Stimulated activated CD8-positive, alpha-beta memory T cell treated with anti-CD3 and anti-CD28 coated beads, Interleukin-4, amount 100 ng/mL, for 4 hours (primary cell): Measurements from ENCODE around the gene MBD3L2.
"Not testable (repeated sequence)": the region's sequence is repeated elsewhere in the genome, so short reads cannot be mapped to it uniquely, and the experiment has no call there.

Experiments used
- DNase-seq, 2 donors: peaks; one replicate each; pipeline ENCODE4 v3.0.0-alpha.2; 2020; ENCODE audit warnings: low read depth in 2 of 2, low spot score in 1 of 2

MBD3L2 gene

GRCh38 chr19:7049021-7049420 lies at the start of gene MBD3L2:
Gene MBD3L2, plus strand, starts transcription at chr19:7049321. Its CDS starts 53 bp downstream, at chr19:7049374.
- DNase-seq = not testable (repeated sequence)

GRCh38 chr19:6999933-7000332 lies 49.2 kb upstream of the MBD3L2 start:
- no peak for DNase-seq

GRCh38 chr19:7000333-7000732 lies 48.8 kb upstream of the MBD3L2 start:
- DNase-seq = no peak

- DNase-seq = no peak
Observed at GRCh38 chr19:7000816-7001215, 48.3 kb upstream of the MBD3L2 start.

GRCh38 chr19:7004313-7004931 lies 44.7 kb upstream of the MBD3L2 start:
- no peak for DNase-seq

- DNase-seq = no peak
Observed at GRCh38 chr19:7006135-7006704, 42.9 kb upstream of the MBD3L2 start.

- no peak for DNase-seq
Observed at GRCh38 chr19:7007859-7008258, 41.3 kb upstream of the MBD3L2 start.

- DNase-seq = no peak
Observed at GRCh38 chr19:7010722-7011593, 38.2 kb upstream of the MBD3L2 start.

GRCh38 chr19:7013678-7014077 lies 35.4 kb upstream of the MBD3L2 start:
- no peak for DNase-seq

- no peak for DNase-seq
Observed at GRCh38 chr19:7018828-7019227, 30.3 kb upstream of the MBD3L2 start.

GRCh38 chr19:7021331-7021730 lies 27.8 kb upstream of the MBD3L2 start, which contains the start of gene MBD3L2B:
Gene MBD3L2B, minus strand, starts transcription at chr19:7021431. Its CDS starts 34 bp downstream, at chr19:7021397.
- not testable (repeated sequence) for DNase-seq

- DNase-seq = not testable (repeated sequence)
Observed at GRCh38 chr19:7028790-7029189, 20.3 kb upstream of the MBD3L2 start.

- not testable (repeated sequence) for DNase-seq
Observed at GRCh38 chr19:7030278-7030677, 18.8 kb upstream of the MBD3L2 start, which contains the start of gene MBD3L5. Gene MBD3L5, plus strand, starts transcription at chr19:7030578. Its CDS starts 34 bp downstream, at chr19:7030612.

GRCh38 chr19:7040079-7040478 lies 9.0 kb upstream of the MBD3L2 start, which contains the start of gene MBD3L4:
Gene MBD3L4, minus strand, starts transcription at chr19:7040179. Its CDS starts 35 bp downstream, at chr19:7040144.
- DNase-seq = not testable (repeated sequence)

- not testable (repeated sequence) for DNase-seq
Observed at GRCh38 chr19:7041563-7041962, 7.6 kb upstream of the MBD3L2 start.

GRCh38 chr19:7051421-7051820 lies 2.3 kb downstream of the MBD3L2 start:
- DNase-seq = not testable (repeated sequence)

GRCh38 chr19:7052896-7053295 lies 3.8 kb downstream of the MBD3L2 start:
- DNase-seq = not testable (repeated sequence)

GRCh38 chr19:7054635-7055368 lies 5.7 kb downstream of the MBD3L2 start:
- DNase-seq = not testable (repeated sequence)

- not testable (repeated sequence) for DNase-seq
Observed at GRCh38 chr19:7055679-7056078, 6.6 kb downstream of the MBD3L2 start.

GRCh38 chr19:7056371-7056770 lies 7.2 kb downstream of the MBD3L2 start:
- not testable (repeated sequence) for DNase-seq

- DNase-seq = not testable (repeated sequence)
Observed at GRCh38 chr19:7058576-7058975, 9.5 kb downstream of the MBD3L2 start, which contains the start of gene MBD3L3. Gene MBD3L3, minus strand, starts transcription at chr19:7058676. Its CDS starts 71 bp downstream, at chr19:7058605.
